Activated naive CD4-positive, alpha-beta T cell (primary cell): ENCODE measurements around the gene PCK2.
A peak's percentile ranks its signal among the peaks of the same experiment; 100 is the strongest.
"Not testable (repeated sequence)": the region's sequence is repeated elsewhere in the genome, so short reads cannot be mapped to it uniquely, and the experiment has no call there.

Experiments used
- DNase-seq, 4 experiments: peaks; one replicate each; lab custom pipeline; 2025; lab: John Stamatoyannopoulos, UW

Gene PCK2

GRCh38 chr14:24095271-24096068 is 1.4 kb downstream of the PCK2 start:
- no peak for DNase-seq

DNA sequence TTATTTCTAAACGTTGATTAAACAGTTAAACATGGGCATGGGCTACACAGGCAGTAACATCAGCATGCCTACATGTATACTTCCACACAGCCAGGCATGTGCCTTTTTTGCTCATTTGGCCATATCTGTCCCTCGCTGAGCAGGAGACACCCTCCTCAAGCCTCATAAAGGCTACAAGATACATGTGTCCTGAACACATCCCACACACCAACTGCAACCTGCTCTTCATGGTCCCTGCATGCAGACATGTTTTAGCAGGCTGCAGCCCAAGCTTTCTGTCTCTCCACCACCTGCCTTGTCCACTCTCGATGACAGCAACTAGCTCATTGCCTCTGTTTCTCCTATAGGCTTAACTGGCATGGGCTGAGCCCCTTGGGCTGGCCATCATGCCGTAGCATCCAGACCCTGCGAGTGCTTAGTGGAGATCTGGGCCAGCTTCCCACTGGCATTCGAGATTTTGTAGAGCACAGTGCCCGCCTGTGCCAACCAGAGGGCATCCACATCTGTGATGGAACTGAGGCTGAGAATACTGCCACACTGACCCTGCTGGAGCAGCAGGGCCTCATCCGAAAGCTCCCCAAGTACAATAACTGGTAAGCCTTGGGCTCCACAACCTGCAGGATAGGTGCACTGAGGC is 2.6 kb downstream of the PCK2 start:
- DNase-seq: no peak

- no peak for DNase-seq
Measured at GRCh38 chr14:24098229-24098926, 4.3 kb downstream of the PCK2 start.

- no peak for DNase-seq
Measured at GRCh38 chr14:24098927-24099813, 5.1 kb downstream of the PCK2 start.

GRCh38 chr14:24100197-24100981 is 6.3 kb downstream of the PCK2 start:
- DNase-seq: no peak

GRCh38 chr14:24100982-24101494 is 6.9 kb downstream of the PCK2 start:
- DNase-seq: no peak

GRCh38 chr14:24102357-24103048 is 8.4 kb downstream of the PCK2 start:
- no peak for DNase-seq

- DNase-seq: no peak
Measured at GRCh38 chr14:24103451-24103850, 9.3 kb downstream of the PCK2 start.

DNA sequence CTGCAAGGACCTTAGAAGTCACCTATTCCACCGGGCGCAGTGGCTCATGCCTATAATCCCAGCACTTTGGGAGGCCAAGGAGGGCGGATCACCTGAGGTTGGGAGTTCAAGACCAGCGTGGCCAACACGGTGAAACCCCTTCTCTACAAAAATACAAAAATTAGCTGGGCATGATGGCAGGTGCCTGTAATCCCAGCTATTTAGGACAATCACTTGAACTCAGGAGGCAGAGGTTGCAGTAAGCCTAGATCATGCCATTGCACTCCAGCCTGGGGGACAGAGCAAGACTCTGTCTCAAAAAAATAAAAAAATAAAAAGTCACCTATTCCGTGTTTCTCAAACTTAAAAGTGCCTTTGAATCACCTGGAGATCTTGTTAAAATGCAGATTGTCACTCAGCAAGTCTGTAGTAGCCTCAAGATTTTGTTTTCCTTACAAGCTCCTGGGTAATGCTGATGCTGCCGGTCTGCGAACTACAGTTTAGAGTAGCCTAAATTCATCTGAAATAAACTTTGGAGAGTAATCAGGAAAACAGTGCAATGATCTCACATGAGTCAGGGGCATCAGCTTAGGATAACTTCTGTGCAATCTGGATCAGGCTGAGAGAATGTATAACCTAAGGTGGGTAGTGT is 11.6 kb downstream of the PCK2 start:
- not testable (repeated sequence) for DNase-seq

DNA sequence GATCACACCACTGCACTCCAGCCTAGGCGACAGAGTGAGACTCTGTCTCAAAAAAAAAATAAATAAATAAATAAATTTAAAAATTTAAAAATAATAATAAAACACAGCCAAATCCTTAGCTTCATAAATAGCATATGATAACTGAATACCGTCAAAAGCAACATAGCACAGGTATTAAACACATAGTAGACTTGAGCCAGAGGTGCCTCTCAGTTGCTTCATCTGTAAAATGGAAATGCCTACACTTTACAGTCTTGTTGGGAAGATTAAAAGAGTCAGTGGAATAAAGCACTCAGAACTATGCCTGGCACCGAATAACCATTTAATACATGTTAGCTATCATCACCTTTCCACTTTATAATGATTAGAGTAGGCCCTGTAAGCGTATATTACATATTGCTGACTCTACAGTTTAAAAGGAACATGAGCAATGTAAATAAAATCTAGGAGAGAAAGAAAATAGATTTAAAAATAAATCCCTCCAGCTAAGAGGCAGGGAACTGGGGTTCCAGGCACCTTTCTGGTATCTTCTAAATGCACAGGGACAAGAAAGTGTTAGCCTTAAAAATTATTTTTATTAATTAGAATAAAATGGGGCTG is 12.7 kb downstream of the PCK2 start:
- DNase-seq: no peak

DNA sequence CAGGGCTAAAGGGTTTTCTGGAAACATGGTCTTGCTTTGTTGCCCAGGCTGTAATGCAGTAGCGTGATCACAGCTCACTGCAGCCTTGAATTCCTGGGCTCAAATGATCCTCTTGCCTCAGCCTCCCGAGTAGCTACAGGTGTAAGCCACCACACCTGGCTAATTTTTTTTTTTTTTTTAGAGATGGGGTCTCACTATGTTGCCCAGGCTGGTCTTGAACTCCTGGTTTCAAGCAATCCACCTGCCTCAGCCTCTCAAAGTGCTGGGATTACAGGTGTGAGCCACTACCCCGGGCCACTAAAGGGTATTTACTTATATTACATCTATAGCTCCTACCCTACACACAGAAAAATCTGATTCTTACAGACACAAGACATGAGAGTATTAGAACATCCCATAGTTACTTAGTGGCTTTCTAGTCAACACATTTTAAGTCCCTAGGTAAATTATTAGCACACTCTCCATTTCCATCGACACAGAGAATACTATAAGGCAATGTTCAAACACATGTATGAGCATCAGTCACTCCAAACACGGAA is 14.3 kb downstream of the PCK2 start:
- DNase-seq: no peak

DNA sequence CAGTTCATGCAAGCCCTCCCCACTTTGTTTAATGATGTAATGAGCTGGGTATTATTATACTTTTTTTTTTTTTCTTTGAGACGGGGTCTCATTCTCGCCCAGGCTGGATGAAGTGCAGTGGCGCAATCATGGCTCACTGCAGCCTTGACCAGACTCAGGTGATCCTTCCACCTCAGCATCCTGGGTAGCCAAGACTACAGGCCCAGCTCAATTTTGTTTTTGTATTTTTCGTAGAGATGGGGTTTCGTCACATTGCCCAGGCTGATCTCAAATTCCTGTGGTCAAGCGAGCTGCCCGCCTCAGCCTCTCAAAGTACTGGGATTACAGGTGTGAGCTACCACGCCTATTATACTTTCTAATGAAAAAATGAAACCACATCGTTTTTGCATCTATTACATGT is 15.9 kb downstream of the PCK2 start:
- no peak for DNase-seq

GRCh38 chr14:24110523-24110922 is 16.4 kb downstream of the PCK2 start:
- DNase-seq: no peak

- DNase-seq: peak in 1 of 4 experiments; percentile 47
Measured at GRCh38 chr14:24113379-24113800, 19.3 kb downstream of the PCK2 start.

- DNase-seq: peak; percentile 57 to 72 (median 64)
Measured at GRCh38 chr14:24113801-24114531, 19.9 kb downstream of the PCK2 start.

DNA sequence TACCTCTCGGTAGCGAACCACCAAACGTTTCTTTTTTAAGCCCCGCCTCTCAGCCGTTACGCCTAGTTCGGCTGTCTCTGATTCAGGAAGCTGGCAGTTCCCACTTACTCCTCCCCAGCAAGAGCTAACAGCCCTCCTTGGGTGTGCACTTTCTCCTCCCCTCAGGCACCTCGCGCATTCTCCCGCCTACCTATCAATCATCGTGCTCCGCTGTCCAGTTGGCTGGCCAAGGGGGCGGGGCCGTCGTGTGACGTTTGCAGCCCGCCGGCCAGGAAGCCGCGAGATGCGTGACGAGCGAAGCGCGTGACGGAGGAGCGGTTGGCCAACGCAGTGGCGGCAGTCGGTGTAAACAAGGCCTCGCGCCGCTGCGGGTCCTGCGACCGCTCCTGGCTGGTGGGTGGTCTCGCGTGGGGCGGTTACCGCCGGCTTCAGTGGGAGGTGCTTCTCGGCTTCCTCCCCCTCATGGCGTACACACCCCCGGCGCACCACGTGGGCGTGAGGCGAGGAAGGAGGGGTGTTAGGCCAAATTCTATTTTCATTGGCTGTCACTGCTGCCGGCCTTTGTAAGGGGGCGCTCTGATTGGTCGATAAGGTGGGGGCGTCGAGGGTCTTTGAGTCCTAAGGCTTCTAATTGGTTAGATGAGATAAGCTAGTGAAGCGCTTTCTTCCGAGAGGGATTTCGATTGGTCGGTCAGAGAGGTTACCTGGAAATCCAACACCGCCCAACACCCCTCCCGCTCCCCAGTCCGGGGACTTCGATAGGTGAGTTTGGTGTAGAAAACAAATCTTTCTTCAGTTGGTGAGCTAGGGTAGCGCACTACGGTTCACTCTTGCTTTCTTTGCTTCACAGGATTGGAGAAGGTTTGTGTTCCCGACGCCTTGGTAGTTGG is 20.7 kb downstream of the PCK2 start, which contains the start of the genes DCAF11 and NRL:
Gene DCAF11 (plus strand): TSS at position 246 of the 890 bp plus-strand sequence. CDS start 818 bp downstream, outside the sequence.
Gene NRL (minus strand): TSS at position 418 of the 890 bp plus-strand sequence. CDS start 32,101 bp downstream, outside the sequence.
- peak; percentile 97 to 99 (median 99) for DNase-seq
